Stimulated activated CD4-positive, alpha-beta T cell treated with anti-CD3 and anti-CD28 coated beads, Interleukin-1b, Interleukin-23, amount 100 ng/mL, for 4 hours (primary cell): ENCODE data around the gene GPR17.

Experiments used
- DNase-seq, 2 donors: peaks; one replicate each; pipeline ENCODE4 v3.0.0-alpha.2; 2020; ENCODE audit warnings: low read depth in 2 of 2

The GPR17 gene

GRCh38 chr2:127694986-127695385 lies 49.0 kb downstream of the GPR17 start:
- no peak for DNase-seq

- peak in 1 of 2 donors; percentile 40 for DNase-seq
Observed at GRCh38 chr2:127695491-127696472, 49.8 kb downstream of the GPR17 start.

GRCh38 chr2:127697482-127698180 lies 51.7 kb downstream of the GPR17 start:
- DNase-seq, result no peak

GRCh38 chr2:127698553-127699355 lies 52.8 kb downstream of the GPR17 start:
- DNase-seq, result no peak

- no peak for DNase-seq
Observed at GRCh38 chr2:127700527-127701192, 54.7 kb downstream of the GPR17 start.

- DNase-seq, result peak; percentile 80 to 86
Observed at GRCh38 chr2:127701193-127701650, 55.3 kb downstream of the GPR17 start, which contains the start of gene SFT2D3. Gene SFT2D3, plus strand, starts transcription at chr2:127701497. Its CDS starts 32 bp downstream, at chr2:127701529.

- DNase-seq, result peak; percentile 63 to 71
Observed at GRCh38 chr2:127701651-127702394, 55.9 kb downstream of the GPR17 start.
